ENCODE data around the gene IER5L.
A peak's percentile ranks its signal among the peaks of the same experiment; 100 is the strongest.

- TF ChIP-seq, protein P1, sequence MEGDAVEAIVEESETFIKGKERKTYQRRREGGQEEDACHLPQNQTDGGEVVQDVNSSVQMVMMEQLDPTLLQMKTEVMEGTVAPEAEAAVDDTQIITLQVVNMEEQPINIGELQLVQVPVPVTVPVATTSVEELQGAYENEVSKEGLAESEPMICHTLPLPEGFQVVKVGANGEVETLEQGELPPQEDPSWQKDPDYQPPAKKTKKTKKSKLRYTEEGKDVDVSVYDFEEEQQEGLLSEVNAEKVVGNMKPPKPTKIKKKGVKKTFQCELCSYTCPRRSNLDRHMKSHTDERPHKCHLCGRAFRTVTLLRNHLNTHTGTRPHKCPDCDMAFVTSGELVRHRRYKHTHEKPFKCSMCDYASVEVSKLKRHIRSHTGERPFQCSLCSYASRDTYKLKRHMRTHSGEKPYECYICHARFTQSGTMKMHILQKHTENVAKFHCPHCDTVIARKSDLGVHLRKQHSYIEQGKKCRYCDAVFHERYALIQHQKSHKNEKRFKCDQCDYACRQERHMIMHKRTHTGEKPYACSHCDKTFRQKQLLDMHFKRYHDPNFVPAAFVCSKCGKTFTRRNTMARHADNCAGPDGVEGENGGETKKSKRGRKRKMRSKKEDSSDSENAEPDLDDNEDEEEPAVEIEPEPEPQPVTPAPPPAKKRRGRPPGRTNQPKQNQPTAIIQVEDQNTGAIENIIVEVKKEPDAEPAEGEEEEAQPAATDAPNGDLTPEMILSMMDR (conservative IDR thresholded peaks at IDR 0.05), result peak; percentile 99
- no peak for TF ChIP-seq ZFX (IDR thresholded peaks at IDR 0.05)
These were observed 46.5 kb downstream of the IER5L start for GRCh38 chr9:129131300-129132145.

All from C4-2B (cell line).